Prostate gland (tissue), 2 donors: ENCODE results near the gene SWAP70. TPM values are rescaled to one million over a fixed set of nuclear protein-coding genes. Genes with fewer than 3 reads are reported as not detected.
"Not testable (repeated sequence)": the region's sequence is repeated elsewhere in the genome, so short reads cannot be mapped to it uniquely, and the experiment has no call there.

ENCODE experiments used
- DNase-seq: peaks from one replicate; pipeline ENCODE4 v3.0.0-alpha.2; 2019; ENCODE audit warnings: low spot score
- H3K27ac ChIP-seq, 2 donors: fragments of 200-600 bp; sonication (generic); 2 replicates each; pipeline ENCODE4 v1.5.1; 2017 to 2019
- H3K27me3 ChIP-seq: fragments of 200-600 bp; sonication (generic); replicated peaks from 2 replicates; pipeline ENCODE4 v1.5.1; 2019; ENCODE audit not compliant: insufficient read depth
- H3K36me3 ChIP-seq, 2 donors: fragments of 200-600 bp; sonication (generic); 1 replicate in 1 of 2; 2 replicates in 1 of 2; pipeline versions ENCODE4 v1.5.1 to v1.8.1; 2017 to 2019
- H3K4me1 ChIP-seq: fragments of 200-600 bp; sonication (generic); replicated peaks from 2 replicates; pipeline ENCODE4 v1.5.1; 2019
- H3K4me3 ChIP-seq, 2 donors: fragments of 200-600 bp; sonication (generic); 2 replicates each; pipeline ENCODE4 v1.5.1; 2017 to 2019
- H3K9me3 ChIP-seq: fragments of 200-600 bp; sonication (generic); 2 replicates; pipeline ENCODE4 v1.5.1; 2017
- CTCF ChIP-seq, 4 experiments: fragments of 200-600 bp in 2 of 4; fragments of 450-650 bp in 2 of 4; sonication (generic) in 2 of 4; IDR thresholded peaks; 1 replicate in 3 of 4; 2 replicates in 1 of 4; pipeline ENCODE4 v1.5.1; 2016 to 2019; ENCODE audit warnings: antibody characterized with exemption in 4 of 4, mild to moderate bottlenecking in 2 of 4, moderate library complexity in 2 of 4
- POLR2A ChIP-seq: fragments of 450-650 bp; IDR thresholded peaks from one replicate; pipeline ENCODE4 v1.6.1; 2016; ENCODE audit warnings: antibody characterized with exemption, mild to moderate bottlenecking
- POLR2AphosphoS5 ChIP-seq: sonication (generic); formaldehyde crosslinking; IDR thresholded peaks from one replicate; pipeline ENCODE4 v1.6.1; 2017; ENCODE audit warnings: antibody characterized with exemption
- WGBS: methylation state at CpG from one replicate; pipeline ENCODE4 v1.1.5; 2018; 5-methylcytosine and 5-hydroxymethylcytosine counted together
- intact Hi-C: fragments of 100-400 bp; cut with DNase I; formaldehyde crosslinking; loops from one replicate; pipeline ENCODE4 v1.14.2; 2022
- total RNA-seq, 2 donors: library from RNA; depleted of rRNA; stranded (reverse); fragments of >200 nt; gene quantifications; one replicate each; pipeline ENCODE4 v1.1.0, GENCODE V29; 2016

SWAP70 gene
- total RNA-seq, 2 donors from 2014 or later = 20.8 to 25.2 TPM

DNA sequence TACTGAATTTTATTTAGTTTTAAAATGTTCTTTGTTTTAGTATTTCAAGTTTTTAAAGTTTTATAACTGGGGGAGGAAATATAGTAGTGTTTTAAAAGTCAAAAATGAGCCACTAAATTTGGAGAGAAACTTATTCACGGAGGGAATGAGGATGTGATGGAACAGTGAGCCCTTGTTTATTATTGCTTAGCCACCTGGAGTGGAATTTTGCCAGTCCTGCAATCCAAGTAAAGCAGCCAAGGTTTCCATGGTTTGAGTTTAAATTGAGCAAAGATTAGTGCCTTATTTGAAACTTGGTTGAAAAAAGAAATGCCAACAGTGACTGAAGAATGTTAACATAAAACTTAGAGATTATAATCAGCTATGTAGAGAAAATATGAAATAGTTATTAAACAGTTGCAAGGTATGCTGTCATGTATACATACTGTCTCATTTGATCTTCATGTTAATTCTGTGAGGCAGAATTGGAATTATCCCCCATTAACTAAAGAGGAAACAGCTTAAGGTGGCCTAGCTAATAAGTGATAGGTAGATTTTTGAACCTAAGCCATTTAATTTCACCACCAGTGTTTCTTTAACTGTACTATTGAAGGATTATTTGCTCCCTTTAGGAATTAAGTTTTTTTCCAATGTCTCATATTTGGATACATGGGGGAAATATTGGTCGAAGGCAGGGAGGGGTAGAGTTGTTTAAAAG, 36.4 kb downstream of the SWAP70 start:
- Histone ChIP-seq H3K4me3 (no peak overlapping the region), H3K36me3 (no peaks in the 10 kb centered on the region), H3K27ac (peak overlapping the region; percentile 41 to 55), H3K4me1 (peaks cover 6% of the 10 kb centered on the region), H3K9me3 (no peaks in the 10 kb centered on the region), H3K27me3 (no peaks in the 10 kb centered on the region)
- TF ChIP-seq POLR2AphosphoS5 (peak; percentile 57), CTCF (IDR thresholded peaks at IDR 0.05) (no peak), POLR2A (no peak)
- intact Hi-C loops = no loop called here
- 15% methylated on average over 2 of the region's 2 CpGs for WGBS
- no peak for DNase-seq

- Histone ChIP-seq H3K27me3 (no peaks in the 10 kb centered on the region), H3K4me1 (peaks cover 6% of the 10 kb centered on the region), H3K9me3 (no peaks in the 10 kb centered on the region), H3K4me3 (no peak overlapping the region), H3K36me3 (no peaks in the 10 kb centered on the region), H3K27ac (no peak overlapping the region)
- whole genome bisulfite sequencing = 80% methylated on average over 1 of the region's 1 CpG
- intact Hi-C loops = no loop called here
- TF ChIP-seq POLR2A (no peak), CTCF (IDR thresholded peaks at IDR 0.05) (no peak), POLR2AphosphoS5 (no peak)
- no peak for DNase-seq
Observed at GRCh38 chr11:9701799-9702198, 37.9 kb downstream of the SWAP70 start.

GRCh38 chr11:9703280-9703679, 39.4 kb downstream of the SWAP70 start:
- no peak for TF ChIP-seq POLR2A
- TF ChIP-seq CTCF (IDR thresholded peaks at IDR 0.05) = no peak
- TF ChIP-seq POLR2AphosphoS5 = no peak
- 81% methylated on average over 6 of the region's 6 CpGs for WGBS
- Histone ChIP-seq H3K4me3 (no peak overlapping the region), H3K27me3 (no peaks in the 10 kb centered on the region), H3K9me3 (no peaks in the 10 kb centered on the region), H3K27ac (no peak overlapping the region), H3K4me1 (peaks cover 6% of the 10 kb centered on the region), H3K36me3 (no peaks in the 10 kb centered on the region)
- intact Hi-C loops = no loop called here
- no peak for DNase-seq

- TF ChIP-seq POLR2A (no peak), POLR2AphosphoS5 (no peak), CTCF (IDR thresholded peaks at IDR 0.05) (no peak)
- Histone ChIP-seq H3K9me3 (no peaks in the 10 kb centered on the region), H3K36me3 (no peaks in the 10 kb centered on the region), H3K4me1 (peaks cover 6% of the 10 kb centered on the region), H3K4me3 (no peak overlapping the region), H3K27me3 (no peaks in the 10 kb centered on the region), H3K27ac (no peak overlapping the region)
- no peak for DNase-seq
- WGBS = 92% methylated on average over 1 of the region's 1 CpG
- intact Hi-C loops = no loop called here
Observed at GRCh38 chr11:9704037-9704436, 40.2 kb downstream of the SWAP70 start.

DNA sequence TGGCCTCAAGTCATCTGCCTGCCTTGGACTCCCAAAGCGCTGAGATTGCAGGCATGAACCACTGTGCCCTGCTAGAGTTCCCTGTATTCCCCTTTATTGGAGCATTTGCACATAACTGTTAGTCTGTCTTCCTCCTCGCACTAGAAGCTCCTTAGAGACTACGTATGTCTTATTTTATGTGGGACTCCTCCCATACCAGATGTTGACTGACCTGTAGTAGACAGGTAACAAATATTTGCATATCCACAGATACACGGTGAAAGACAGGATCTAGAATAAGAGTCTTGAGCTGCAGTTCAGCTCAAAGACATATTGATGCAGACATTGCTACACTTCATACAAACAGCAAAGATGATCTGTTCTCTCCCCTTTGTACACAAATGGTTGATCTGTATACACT, 40.7 kb downstream of the SWAP70 start:
- TF ChIP-seq POLR2A (no peak), CTCF (IDR thresholded peaks at IDR 0.05) (no peak), POLR2AphosphoS5 (peak; percentile 46)
- intact Hi-C loops = no loop called here
- H3K36me3 ChIP-seq = no peaks in the 10 kb centered on the region
- no peaks in the 10 kb centered on the region for H3K9me3 ChIP-seq
- peaks cover 4% of the 10 kb centered on the region for H3K4me1 ChIP-seq
- WGBS = 77% methylated on average over 4 of the region's 4 CpGs
- no peak overlapping the region for H3K27ac ChIP-seq
- no peaks in the 10 kb centered on the region for H3K27me3 ChIP-seq
- no peak overlapping the region for H3K4me3 ChIP-seq
- no peak for DNase-seq

GRCh38 chr11:9705361-9705760, 41.5 kb downstream of the SWAP70 start:
- H3K27ac ChIP-seq, DNase-seq, H3K4me3 ChIP-seq, intact Hi-C loops, H3K4me1 ChIP-seq, H3K9me3 ChIP-seq, H3K36me3 ChIP-seq, H3K27me3 ChIP-seq: not testable (repeated sequence)
